PFSK-1 (cell line): ENCODE measurements around the gene CNTNAP5.

Source experiments
- POLR2AphosphoS5 ChIP-seq: IDR thresholded peaks from 2 replicates; pipeline ENCODE4 v1.6.1; 2012; ENCODE audit warnings: low read depth, mild to moderate bottlenecking, control low read depth, low read length, moderate library complexity
- REST ChIP-seq, 2 experiments: IDR thresholded peaks; 2 replicates each; pipeline versions ENCODE4 v1.6.1 to v1.8.0; 2011 to 2012; ENCODE audit warnings: low read depth in 2 of 2, low read length in 2 of 2, control low read depth in 1 of 2, inconsistent platforms in 1 of 2, mild to moderate bottlenecking in 1 of 2, moderate library complexity in 1 of 2; ENCODE audit not compliant: insufficient read depth in 1 of 2
- SIN3A ChIP-seq: IDR thresholded peaks from 2 replicates; pipeline ENCODE4 v1.6.1; 2012; ENCODE audit warnings: mild to moderate bottlenecking, low read length, moderate library complexity, borderline replicate concordance; ENCODE audit not compliant: insufficient read depth
- TAF1 ChIP-seq: IDR thresholded peaks from 2 replicates; pipeline ENCODE4 v1.6.1; 2012; ENCODE audit warnings: low read length, control low read depth, borderline replicate concordance; ENCODE audit not compliant: insufficient read depth

GRCh38 chr2:124604940-124605339 lies 579.9 kb downstream of the CNTNAP5 start:
- TF ChIP-seq POLR2AphosphoS5 (no peak), REST (IDR thresholded peaks at IDR 0.05; ENCODE audit: insufficient read depth in 1 of 2, low read depth in 2 of 2, low read length in 2 of 2) (no peak), SIN3A (no peak), TAF1 (no peak)
